GM23338 (cell line): ENCODE data around the gene YIPF4. TPM values are rescaled to one million over a fixed set of nuclear protein-coding genes. Genes with fewer than 3 reads are reported as not detected.
A peak's percentile ranks its signal among the peaks of the same experiment; 100 is the strongest.
"Not testable (repeated sequence)": the region's sequence is repeated elsewhere in the genome, so short reads cannot be mapped to it uniquely, and the experiment has no call there.

Source experiments
- ATAC-seq: fragments of 200-7000 bp; cut with Tn5 transposase; 3 replicates; pipeline ENCODE4 v1.9.1; 2020
- DNase-seq: peaks from one replicate; pipeline ENCODE4 v3.0.0-alpha.2; 2015; ENCODE audit warnings: low spot score
- H2AFZ ChIP-seq: fragments of 200-600 bp; sonication (generic); 2 replicates; pipeline ENCODE4 v1.8.0; 2016; ENCODE audit warnings: antibody characterized with exemption, mild to moderate bottlenecking, moderate library complexity
- H3F3A ChIP-seq: fragments of 200-600 bp; sonication (generic); replicated peaks from 2 replicates; pipeline ENCODE4 v1.8.0; 2017; ENCODE audit warnings: antibody characterized with exemption, mixed run types, low read depth
- H3K27ac ChIP-seq: fragments of 200-600 bp; sonication (generic); 2 replicates; pipeline ENCODE4 v1.6.1; 2016; ENCODE audit warnings: low read depth
- H3K27me3 ChIP-seq: fragments of 200-600 bp; sonication (generic); 2 replicates; pipeline ENCODE4 v1.8.0; 2016; ENCODE audit warnings: mild to moderate bottlenecking, mixed run types, moderate library complexity; ENCODE audit not compliant: insufficient read depth
- H3K36me3 ChIP-seq: fragments of 200-600 bp; sonication (generic); 2 replicates; pipeline ENCODE4 v1.8.0; 2016; ENCODE audit warnings: mild to moderate bottlenecking; ENCODE audit not compliant: insufficient read depth
- H3K4me1 ChIP-seq: fragments of 200-600 bp; sonication (generic); 2 replicates; pipeline ENCODE4 v1.8.0; 2016; ENCODE audit warnings: mild to moderate bottlenecking, moderate library complexity; ENCODE audit not compliant: insufficient read depth
- H3K4me2 ChIP-seq: fragments of 200-600 bp; sonication (generic); 2 replicates; pipeline ENCODE4 v1.7.1; 2017; ENCODE audit warnings: mixed run types
- H3K4me3 ChIP-seq: fragments of 200-600 bp; sonication (generic); 2 replicates; pipeline ENCODE4 v1.6.1; 2016; ENCODE audit warnings: mixed run types
- H3K79me2 ChIP-seq: fragments of 200-600 bp; sonication (generic); replicated peaks from 2 replicates; pipeline ENCODE4 v1.8.0; 2017; ENCODE audit warnings: mild to moderate bottlenecking; ENCODE audit not compliant: insufficient read depth
- H3K9me2 ChIP-seq: fragments of 200-600 bp; sonication (generic); 2 replicates; pipeline ENCODE4 v1.8.0; 2017; ENCODE audit not compliant: insufficient read depth
- H4K20me1 ChIP-seq: fragments of 200-600 bp; sonication (generic); replicated peaks from 2 replicates; pipeline ENCODE4 v1.8.0; 2017; ENCODE audit warnings: mild to moderate bottlenecking; ENCODE audit not compliant: insufficient read depth
- H3K27ac Mint-ChIP-seq: 2 replicates; pipeline ENCODE4 v1.8.0; 2020; ENCODE audit warnings: inconsistent platforms, mild to moderate bottlenecking, moderate library complexity, mixed read lengths
- H3K27me3 Mint-ChIP-seq: 3 replicates; pipeline ENCODE4 v1.8.0; 2022; ENCODE audit warnings: low read depth, mild to moderate bottlenecking, moderate library complexity, mixed read lengths, inconsistent platforms; ENCODE audit not compliant: insufficient read depth, poor library complexity
- H3K36me3 Mint-ChIP-seq: 3 replicates; pipeline ENCODE4 v1.8.0; 2021; ENCODE audit warnings: low read depth, mild to moderate bottlenecking, inconsistent platforms, moderate library complexity, mixed read lengths
- H3K4me1 Mint-ChIP-seq: 3 replicates; pipeline ENCODE4 v1.8.0; 2020; ENCODE audit warnings: mild to moderate bottlenecking, inconsistent platforms, mixed read lengths
- H3K4me3 Mint-ChIP-seq: 3 replicates; pipeline ENCODE4 v1.8.0; 2021; ENCODE audit warnings: moderate library complexity, mild to moderate bottlenecking, inconsistent platforms, mixed read lengths
- H3K9me3 Mint-ChIP-seq: 3 replicates; pipeline ENCODE4 v1.8.0; 2020; ENCODE audit warnings: moderate library complexity, mild to moderate bottlenecking, inconsistent platforms, mixed read lengths
- CREB1 ChIP-seq: fragments of 250-450 bp; sonication (Bioruptor Pico); IDR thresholded peaks from 2 replicates; pipeline ENCODE4 v1.5.0; 2020; ENCODE audit warnings: low read depth, mild to moderate bottlenecking, moderate library complexity
- CTCF ChIP-seq, 2 experiments: fragments of 200-600 bp in 1 of 2; sonication (generic) in 1 of 2; conservative IDR thresholded peaks; 2 replicates each; pipeline versions ENCODE4 v1.5.1 to v1.6.1; 2016 to 2017; ENCODE audit warnings: antibody characterized with exemption in 2 of 2, low read depth in 2 of 2, mild to moderate bottlenecking in 2 of 2, moderate library complexity in 1 of 2
- EZH2phosphoT487 ChIP-seq: fragments of 200-600 bp; sonication (generic); IDR thresholded peaks from one replicate; pipeline ENCODE4 v1.8.1; 2018; ENCODE audit warnings: antibody characterized with exemption; ENCODE audit not compliant: unreplicated experiment
- JUNB ChIP-seq: IDR thresholded peaks from one replicate; pipeline ENCODE4 v1.6.1; 2016; ENCODE audit warnings: antibody characterized with exemption; ENCODE audit not compliant: unreplicated experiment
- POLR2AphosphoS5 ChIP-seq: IDR thresholded peaks from 2 replicates; pipeline ENCODE4 v1.6.1; 2016; ENCODE audit warnings: antibody characterized with exemption, low read depth
- REST ChIP-seq: IDR thresholded peaks from one replicate; pipeline ENCODE4 v1.6.1; 2018; ENCODE audit warnings: antibody characterized with exemption; ENCODE audit not compliant: unreplicated experiment
- STAT1 ChIP-seq: IDR thresholded peaks from one replicate; pipeline ENCODE4 v1.6.1; 2016; ENCODE audit warnings: antibody characterized with exemption; ENCODE audit not compliant: unreplicated experiment
- ZNF114 ChIP-seq: fragments of 250-450 bp; sonication (Bioruptor Pico); IDR thresholded peaks from 2 replicates; pipeline ENCODE4 v1.5.0; 2020; ENCODE audit warnings: mild to moderate bottlenecking, moderate library complexity
- ZNF331 ChIP-seq: fragments of 250-450 bp; sonication (Bioruptor Pico); IDR thresholded peaks from 2 replicates; pipeline ENCODE4 v1.5.0; 2020; ENCODE audit warnings: low read depth, mild to moderate bottlenecking, moderate library complexity
- polyA plus RNA-seq: library from polyadenylated mRNA; unstranded; fragments of >200 nt; fragmentation: Nextera tagmentation; extraction: Ambion mirVana; gene quantifications from 2 replicates; pipeline ENCODE4 v1.2.1, GENCODE V29; 2016
- total RNA-seq: library from RNA; depleted of rRNA; stranded (reverse); fragments of >200 nt; shearing (Covaris generic); gene quantifications from 2 replicates; pipeline ENCODE4 v1.2.3, GENCODE V29; 2014

YIPF4 gene
- total and polyA plus RNA-seq, 2 experiments from 2014 or later = 14.2 to 24.9 TPM

- not testable (repeated sequence) for H3K36me3 ChIP-seq, H3K4me1 Mint-ChIP-seq, H3K4me3 ChIP-seq, H3K27me3 ChIP-seq, H3K79me2 ChIP-seq, H3K27ac ChIP-seq, ATAC-seq, DNase-seq, H4K20me1 ChIP-seq, H3K27me3 Mint-ChIP-seq, H3K4me2 ChIP-seq, H3K36me3 Mint-ChIP-seq, H3K4me1 ChIP-seq, H3K4me3 Mint-ChIP-seq, H2AFZ ChIP-seq, H3K9me3 Mint-ChIP-seq, H3F3A ChIP-seq, H3K27ac Mint-ChIP-seq, H3K9me2 ChIP-seq
Observed at GRCh38 chr2:32350797-32351196, 73.1 kb downstream of the YIPF4 start.

- no peak for ATAC-seq
- H2AFZ ChIP-seq = peak overlapping the region; percentile 75
- no peaks in the 10 kb centered on the region for H3K27me3 ChIP-seq
- no peak for DNase-seq
- H3K9me2 ChIP-seq = no peaks in the 10 kb centered on the region
- Mint-ChIP-seq H3K36me3 (peaks cover 18% of the 10 kb centered on the region; the same call in 2 of the 3 replicates), H3K9me3 (no peaks in the 10 kb centered on the region), H3K27me3 (peaks cover 9% of the 10 kb centered on the region), H3K4me1 (peaks cover 25% of the 10 kb centered on the region), H3K27ac (peak overlapping the region; percentile 96), H3K4me3 (peak overlapping the region; percentile 88)
- peaks cover 36% of the 10 kb centered on the region for H3K79me2 ChIP-seq
- peak overlapping the region; percentile 73 for H3K4me2 ChIP-seq
- H3K36me3 ChIP-seq = no peaks in the 10 kb centered on the region
- H3K27ac ChIP-seq = peak overlapping the region; percentile 97
- peak overlapping the region; percentile 96 for H3K4me3 ChIP-seq
- no peak for TF ChIP-seq POLR2AphosphoS5
- no peak for TF ChIP-seq CTCF (conservative IDR thresholded peaks at IDR 0.05; ENCODE audit: low read depth in 2 of 2)
- no peak for TF ChIP-seq STAT1
- TF ChIP-seq ZNF114 (CRISPR knock-in tag) = no peak
- no peak for TF ChIP-seq JUNB
- TF ChIP-seq EZH2phosphoT487 = no peak
- no peak for TF ChIP-seq ZNF331 (CRISPR knock-in tag)
- no peak for TF ChIP-seq CREB1 (CRISPR knock-in tag)
- H3K4me1 ChIP-seq = peaks cover 19% of the 10 kb centered on the region
- H3F3A ChIP-seq = peaks cover 6% of the 10 kb centered on the region
- peaks cover 5% of the 10 kb centered on the region for H4K20me1 ChIP-seq
Observed at GRCh38 chr2:32355976-32356680, 78.4 kb downstream of the YIPF4 start.

- 0 out of 2 replicates have a peak, but pooled peaks cover 4% of the 10 kb centered on the region for H3K36me3 ChIP-seq
- ATAC-seq = peak; percentile 92
- TF ChIP-seq JUNB (no peak), ZNF331 (CRISPR knock-in tag) (no peak), REST (peak; percentile 24), ZNF114 (CRISPR knock-in tag) (no peak), CREB1 (CRISPR knock-in tag) (peak; percentile 88)
Observed at GRCh38 chr2:32356681-32357317, 79.1 kb downstream of the YIPF4 start, which contains the start of gene BIRC6. TSS of gene BIRC6 (plus strand) at chr2:32357023. CDS start at chr2:32357162, 139 bp downstream.

More at GRCh38 chr2:32356681-32357317, 79.1 kb downstream of the YIPF4 start, which contains the start of gene BIRC6:
- peak within 1 kb of the TSS; percentile 75 for H2AFZ ChIP-seq
- Mint-ChIP-seq H3K4me1 (peaks cover 25% of the 10 kb centered on the region), H3K27ac (peak within 1 kb of the TSS; percentile 96), H3K36me3 (peaks cover 24% of the 10 kb centered on the region), H3K9me3 (no peaks in the 10 kb centered on the region), H3K27me3 (peaks cover 9% of the 10 kb centered on the region), H3K4me3 (peak within 1 kb of the TSS; percentile 88)
- H3K4me2 ChIP-seq = peak within 1 kb of the TSS; percentile 98
- H3K4me1 ChIP-seq = peaks cover 19% of the 10 kb centered on the region
- peak within 1 kb of the TSS; percentile 96 for H3K4me3 ChIP-seq
- H3K27ac ChIP-seq = peak within 1 kb of the TSS; percentile 97
- H3K27me3 ChIP-seq = no peaks in the 10 kb centered on the region
- peak; percentile 97 for DNase-seq
- peaks cover 6% of the 10 kb centered on the region for H3F3A ChIP-seq
- peaks cover 43% of the 10 kb centered on the region for H3K79me2 ChIP-seq
- peaks cover 5% of the 10 kb centered on the region for H4K20me1 ChIP-seq
- H3K9me2 ChIP-seq = no peaks in the 10 kb centered on the region
